Kidney epithelial cell (primary cell): ENCODE measurements around the gene KRT34. TPM values are rescaled to one million over a fixed set of nuclear protein-coding genes. Genes with fewer than 3 reads are reported as not detected.

Source experiments
- DNase-seq: peaks from one replicate; pipeline ENCODE4 v3.0.0-alpha.2; 2010; ENCODE audit warnings: low read depth
- H3K27me3 ChIP-seq: 2 replicates; pipeline ENCODE4 v1.6.0; 2011; ENCODE audit warnings: low read length; ENCODE audit not compliant: control insufficient read depth, insufficient read depth
- H3K36me3 ChIP-seq: 2 replicates; pipeline ENCODE4 v1.5.1; 2011; ENCODE audit warnings: low read length; ENCODE audit not compliant: control insufficient read depth, insufficient read depth
- H3K4me3 ChIP-seq: 2 replicates; pipeline ENCODE4 v1.5.1; 2011; ENCODE audit warnings: low read depth, mild to moderate bottlenecking, control low read depth, low read length
- total RNA-seq: library from RNA; depleted of rRNA; stranded (reverse); fragments of >200 nt; gene quantifications from 2 replicates; pipeline ENCODE4 v1.2.3, GENCODE V29; 2015
- TF ChIP-seq, protein P1 (sequence below): IDR thresholded peaks from 2 replicates; pipeline ENCODE4 v1.5.1; 2011; ENCODE audit warnings: mild to moderate bottlenecking, moderate library complexity, low read length, control low read depth, inconsistent platforms; ENCODE audit not compliant: insufficient read depth, poor library complexity, severe bottlenecking

KRT34 gene
- total RNA-seq, 1 donor from 2014 or later: 5.5 TPM

DNA sequence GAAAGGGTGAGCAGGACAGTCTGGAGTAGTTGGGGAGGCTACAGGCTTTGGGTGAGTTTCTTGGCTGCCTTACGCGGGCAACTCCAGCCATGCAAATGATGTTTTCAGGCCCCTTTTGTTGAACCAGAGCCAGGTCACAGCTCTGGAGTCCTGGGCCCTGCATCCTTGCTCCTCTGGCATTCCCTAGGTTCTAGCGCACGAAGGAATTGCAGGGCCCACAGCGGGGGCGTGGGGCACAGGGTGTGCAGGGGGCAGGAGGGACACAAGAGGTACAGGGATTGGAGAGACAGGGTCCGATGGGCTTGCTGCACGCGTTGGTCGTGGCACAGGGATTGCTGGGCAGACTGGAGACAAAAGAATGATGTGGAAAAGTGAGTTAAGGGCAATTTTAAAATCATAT is 11.7 kb upstream of the KRT34 start:
- TF ChIP-seq, protein P1, sequence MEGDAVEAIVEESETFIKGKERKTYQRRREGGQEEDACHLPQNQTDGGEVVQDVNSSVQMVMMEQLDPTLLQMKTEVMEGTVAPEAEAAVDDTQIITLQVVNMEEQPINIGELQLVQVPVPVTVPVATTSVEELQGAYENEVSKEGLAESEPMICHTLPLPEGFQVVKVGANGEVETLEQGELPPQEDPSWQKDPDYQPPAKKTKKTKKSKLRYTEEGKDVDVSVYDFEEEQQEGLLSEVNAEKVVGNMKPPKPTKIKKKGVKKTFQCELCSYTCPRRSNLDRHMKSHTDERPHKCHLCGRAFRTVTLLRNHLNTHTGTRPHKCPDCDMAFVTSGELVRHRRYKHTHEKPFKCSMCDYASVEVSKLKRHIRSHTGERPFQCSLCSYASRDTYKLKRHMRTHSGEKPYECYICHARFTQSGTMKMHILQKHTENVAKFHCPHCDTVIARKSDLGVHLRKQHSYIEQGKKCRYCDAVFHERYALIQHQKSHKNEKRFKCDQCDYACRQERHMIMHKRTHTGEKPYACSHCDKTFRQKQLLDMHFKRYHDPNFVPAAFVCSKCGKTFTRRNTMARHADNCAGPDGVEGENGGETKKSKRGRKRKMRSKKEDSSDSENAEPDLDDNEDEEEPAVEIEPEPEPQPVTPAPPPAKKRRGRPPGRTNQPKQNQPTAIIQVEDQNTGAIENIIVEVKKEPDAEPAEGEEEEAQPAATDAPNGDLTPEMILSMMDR: no peak
- Histone ChIP-seq H3K4me3 (no peak overlapping the region), H3K27me3 (no peaks in the 10 kb centered on the region), H3K36me3 (no peaks in the 10 kb centered on the region)
- no peak for DNase-seq

DNA sequence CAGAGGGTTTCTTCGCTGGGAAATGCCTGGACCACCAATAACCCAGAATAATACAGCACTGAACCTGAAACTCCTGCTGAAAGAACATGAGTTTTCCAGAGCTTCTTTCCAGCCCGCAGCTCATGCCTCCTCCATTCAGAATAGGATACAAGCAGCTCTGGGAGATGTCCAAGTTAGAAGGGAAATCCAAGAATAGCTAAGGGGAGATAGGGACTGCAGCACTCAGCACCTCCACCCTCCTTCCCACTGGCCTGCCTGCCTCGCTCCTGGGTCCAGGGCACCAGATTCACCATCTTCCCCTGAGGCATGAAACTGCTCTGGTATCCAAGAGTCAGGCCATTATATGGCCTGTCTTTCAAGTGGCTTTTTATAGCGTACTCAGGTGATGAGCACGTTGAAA is 11.2 kb upstream of the KRT34 start:
- Histone ChIP-seq H3K4me3 (no peak overlapping the region), H3K36me3 (no peaks in the 10 kb centered on the region), H3K27me3 (no peaks in the 10 kb centered on the region)
- no peak for DNase-seq
- TF ChIP-seq, protein P1: no peak

DNA sequence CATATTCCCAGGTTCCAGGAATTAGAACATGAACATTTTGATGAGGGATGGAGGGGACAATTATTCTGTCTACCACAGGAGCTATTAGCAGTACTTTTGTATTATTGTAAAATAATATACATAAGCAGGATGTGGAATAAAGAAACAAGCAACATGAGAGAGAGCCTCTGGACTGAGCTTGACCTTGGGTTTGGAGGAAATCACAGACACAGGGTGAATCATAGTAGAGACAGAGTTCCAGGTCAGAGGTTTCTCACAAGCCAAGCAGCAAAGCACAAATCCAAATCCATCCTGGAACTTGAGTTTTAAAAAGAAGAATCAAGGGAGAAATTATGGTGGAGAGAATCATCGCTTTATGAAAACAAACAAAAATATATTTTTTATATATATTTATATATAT is 10.2 kb upstream of the KRT34 start:
- no peaks in the 10 kb centered on the region for H3K36me3 ChIP-seq
- no peak overlapping the region for H3K4me3 ChIP-seq
- no peaks in the 10 kb centered on the region for H3K27me3 ChIP-seq
- TF ChIP-seq, protein P1: no peak
- no peak for DNase-seq

DNA sequence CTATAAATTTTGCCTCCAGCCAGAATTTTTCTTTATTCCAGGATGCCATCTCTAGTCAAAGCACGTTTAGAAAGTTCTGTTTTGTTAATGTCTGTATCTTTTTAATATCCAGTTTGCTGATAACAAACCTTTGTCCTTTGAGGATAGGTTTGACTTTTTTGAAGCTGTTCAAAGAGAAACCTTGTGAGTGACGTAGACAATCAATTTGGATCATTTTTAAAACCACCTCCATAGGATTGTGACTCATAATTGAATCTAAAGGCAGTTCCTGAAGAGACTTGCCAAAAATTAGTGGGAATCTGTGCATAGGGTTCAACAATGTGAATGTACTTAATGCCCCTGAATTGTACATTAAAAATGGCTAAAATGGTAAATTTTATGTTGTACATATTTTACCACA is 9.4 kb upstream of the KRT34 start:
- DNase-seq: no peak
- TF ChIP-seq, protein P1: no peak
- Histone ChIP-seq H3K27me3 (no peaks in the 10 kb centered on the region), H3K4me3 (no peak overlapping the region), H3K36me3 (no peaks in the 10 kb centered on the region)

DNA sequence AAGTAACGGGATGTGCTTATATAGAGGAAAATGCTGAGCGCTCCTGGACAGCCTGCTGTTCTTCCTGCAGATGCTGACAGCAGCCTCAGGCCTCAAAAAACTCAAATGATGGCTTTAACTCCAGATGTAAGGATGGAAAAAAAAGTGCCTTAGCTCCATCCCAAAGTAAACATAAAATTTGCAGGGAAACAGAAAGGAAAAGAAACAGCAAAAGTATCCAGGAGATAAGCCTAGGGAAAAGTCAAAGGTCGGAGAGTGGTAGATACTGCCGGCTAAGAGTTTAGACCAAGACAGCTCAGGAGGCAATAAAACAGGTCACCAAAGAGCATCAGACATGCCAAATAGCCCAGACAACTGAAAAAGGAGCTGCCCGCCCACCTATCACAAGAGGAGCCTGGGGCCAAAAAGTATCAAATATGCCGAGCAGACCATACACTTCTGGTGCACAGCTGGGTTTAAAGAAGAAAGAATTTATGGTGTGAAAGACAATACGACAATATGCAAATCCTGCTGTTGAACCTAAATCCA is 8.4 kb upstream of the KRT34 start:
- Histone ChIP-seq H3K27me3 (no peaks in the 10 kb centered on the region), H3K36me3 (no peaks in the 10 kb centered on the region), H3K4me3 (no peak overlapping the region)
- no peak for DNase-seq
- TF ChIP-seq, protein P1: no peak

DNA sequence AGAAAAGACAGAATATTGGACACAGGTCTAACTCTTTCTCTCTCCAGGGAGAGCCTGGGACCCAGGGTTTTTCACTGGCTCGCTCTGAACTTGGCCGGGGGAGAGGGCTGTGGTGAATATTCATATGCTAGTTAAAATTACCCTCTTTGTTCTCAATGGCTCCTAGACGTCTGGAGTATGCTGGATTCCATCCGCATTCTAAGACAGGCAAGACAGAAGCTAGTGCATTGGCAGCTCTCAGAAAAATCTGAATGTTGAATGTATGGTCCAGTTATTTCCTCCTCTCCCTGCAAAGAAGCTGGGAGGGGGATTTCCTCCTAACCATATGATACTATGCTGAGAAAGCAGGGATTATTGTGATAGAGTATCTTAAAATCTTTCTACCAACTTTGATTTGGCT is 5.6 kb upstream of the KRT34 start:
- H3K36me3 ChIP-seq: no peaks in the 10 kb centered on the region
- no peak for DNase-seq
- H3K4me3 ChIP-seq: no peak overlapping the region
- no peaks in the 10 kb centered on the region for H3K27me3 ChIP-seq
- TF ChIP-seq, protein P1: no peak
